Measurements from ENCODE around the gene GPT2.

Gene GPT2, protein sequence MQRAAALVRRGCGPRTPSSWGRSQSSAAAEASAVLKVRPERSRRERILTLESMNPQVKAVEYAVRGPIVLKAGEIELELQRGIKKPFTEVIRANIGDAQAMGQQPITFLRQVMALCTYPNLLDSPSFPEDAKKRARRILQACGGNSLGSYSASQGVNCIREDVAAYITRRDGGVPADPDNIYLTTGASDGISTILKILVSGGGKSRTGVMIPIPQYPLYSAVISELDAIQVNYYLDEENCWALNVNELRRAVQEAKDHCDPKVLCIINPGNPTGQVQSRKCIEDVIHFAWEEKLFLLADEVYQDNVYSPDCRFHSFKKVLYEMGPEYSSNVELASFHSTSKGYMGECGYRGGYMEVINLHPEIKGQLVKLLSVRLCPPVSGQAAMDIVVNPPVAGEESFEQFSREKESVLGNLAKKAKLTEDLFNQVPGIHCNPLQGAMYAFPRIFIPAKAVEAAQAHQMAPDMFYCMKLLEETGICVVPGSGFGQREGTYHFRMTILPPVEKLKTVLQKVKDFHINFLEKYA

DNA sequence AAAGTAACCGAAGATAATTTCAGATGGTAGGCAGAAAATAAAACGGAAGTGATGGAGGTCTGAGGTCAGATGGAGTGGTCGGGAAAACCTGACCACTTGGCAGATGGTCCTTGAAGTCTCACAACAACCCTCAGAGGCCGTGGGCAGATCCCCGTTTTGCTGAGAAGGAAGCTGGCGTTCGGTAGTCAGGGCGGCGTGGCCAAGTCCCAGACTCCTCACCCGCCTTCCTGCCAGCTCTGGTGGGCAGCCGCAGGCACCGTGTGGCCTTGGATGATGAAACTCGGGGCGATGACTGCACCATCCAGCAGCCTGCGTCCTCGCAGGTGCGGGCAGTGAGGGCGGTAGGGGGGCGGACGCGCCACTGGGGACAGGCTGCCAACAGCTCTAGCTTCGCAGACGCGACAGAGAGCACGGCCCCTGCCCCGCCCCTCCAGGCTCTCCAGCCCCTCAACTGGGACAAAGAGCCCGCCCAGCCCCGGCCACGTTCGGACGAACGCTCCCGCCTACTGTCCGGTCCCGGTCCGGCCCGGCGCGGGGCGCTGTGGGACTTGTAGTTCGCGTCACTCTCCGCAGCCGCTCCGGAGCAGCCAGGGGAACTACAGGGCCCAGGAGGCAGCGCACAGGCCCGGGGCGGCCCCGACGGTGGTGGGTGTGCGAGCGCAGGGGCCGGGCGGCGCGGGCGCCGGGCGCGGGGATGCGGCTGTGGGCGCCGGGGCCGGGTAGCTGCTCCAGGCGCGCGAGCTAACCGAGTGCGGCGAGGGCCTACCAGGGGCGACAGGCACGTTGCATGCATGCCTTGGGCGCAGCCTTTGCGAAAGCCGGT, at the start of gene GPT2:
Gene GPT2, plus strand, starts transcription at position 673 of the 823 bp plus-strand sequence. CDS start 354 bp downstream, outside the sequence.
- DNase-seq: peak; percentile 93 to 98 (median 96)

DNA sequence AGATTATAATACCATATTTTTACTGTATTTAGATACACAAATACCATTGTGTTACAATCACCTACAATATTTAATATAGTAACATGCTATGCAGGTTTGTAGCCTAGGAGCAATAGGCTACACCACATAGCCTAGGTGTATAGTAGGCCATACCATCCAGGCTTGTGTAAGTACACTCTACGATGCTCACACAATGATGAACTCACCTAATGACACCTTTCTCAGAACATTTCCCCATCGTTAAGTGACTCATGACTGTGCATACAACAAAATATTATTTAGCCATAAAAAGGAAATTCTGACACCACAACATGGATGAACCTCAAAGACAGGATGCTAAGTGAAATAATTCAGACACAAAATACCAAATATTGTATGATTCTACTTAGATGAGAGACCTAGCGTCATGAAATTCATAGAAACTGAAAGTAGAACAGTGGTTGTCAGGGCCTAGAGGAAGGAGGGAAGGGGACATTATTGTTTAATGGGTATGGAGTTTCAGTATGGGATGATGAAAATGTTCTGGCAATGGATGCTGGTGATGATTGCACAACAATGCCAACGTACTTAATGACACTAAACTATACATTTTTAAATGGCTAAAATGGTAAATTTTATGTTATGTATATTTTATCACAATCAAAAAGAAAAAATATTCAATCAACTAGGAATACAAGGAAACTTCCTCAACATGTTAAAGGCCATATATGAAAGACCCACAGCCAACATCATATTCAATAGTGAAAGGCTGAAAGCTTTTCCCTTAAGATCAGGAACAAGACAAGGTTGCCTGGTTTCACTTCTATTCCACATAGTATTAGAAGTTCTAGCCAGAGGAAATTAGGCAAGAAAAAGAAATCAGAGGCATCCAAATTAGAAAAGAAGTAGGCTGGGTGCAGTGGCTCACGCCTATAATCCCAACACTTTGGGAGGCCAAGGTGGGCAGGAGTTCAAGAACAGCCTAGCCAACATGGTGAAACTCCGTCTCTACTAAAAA, 47.3 kb upstream of the GPT2 start:
- peak; percentile 22 to 48 (median 39) for DNase-seq

DNA sequence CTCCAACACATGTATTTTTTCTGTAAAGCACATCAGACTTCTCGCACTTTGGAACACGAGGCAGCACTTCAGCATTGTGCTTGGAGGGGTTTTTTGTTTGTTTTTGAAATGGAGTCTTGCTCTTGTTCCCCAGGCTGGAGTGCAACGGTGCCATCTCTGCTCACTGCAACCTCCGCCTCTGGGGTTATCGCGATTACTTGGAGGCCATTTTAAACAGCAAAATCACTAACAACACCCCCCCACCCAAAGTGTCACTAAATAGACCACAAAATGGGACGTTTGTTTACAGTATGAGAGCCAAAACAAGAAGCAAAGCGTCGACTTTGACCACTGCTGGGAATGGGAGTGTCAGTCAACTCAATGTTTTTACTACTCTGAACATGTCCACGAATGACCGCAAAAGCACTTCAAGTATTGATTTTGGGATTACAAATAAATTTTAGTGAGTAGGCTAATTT, 44.1 kb upstream of the GPT2 start:
- DNase-seq: no peak

DNA sequence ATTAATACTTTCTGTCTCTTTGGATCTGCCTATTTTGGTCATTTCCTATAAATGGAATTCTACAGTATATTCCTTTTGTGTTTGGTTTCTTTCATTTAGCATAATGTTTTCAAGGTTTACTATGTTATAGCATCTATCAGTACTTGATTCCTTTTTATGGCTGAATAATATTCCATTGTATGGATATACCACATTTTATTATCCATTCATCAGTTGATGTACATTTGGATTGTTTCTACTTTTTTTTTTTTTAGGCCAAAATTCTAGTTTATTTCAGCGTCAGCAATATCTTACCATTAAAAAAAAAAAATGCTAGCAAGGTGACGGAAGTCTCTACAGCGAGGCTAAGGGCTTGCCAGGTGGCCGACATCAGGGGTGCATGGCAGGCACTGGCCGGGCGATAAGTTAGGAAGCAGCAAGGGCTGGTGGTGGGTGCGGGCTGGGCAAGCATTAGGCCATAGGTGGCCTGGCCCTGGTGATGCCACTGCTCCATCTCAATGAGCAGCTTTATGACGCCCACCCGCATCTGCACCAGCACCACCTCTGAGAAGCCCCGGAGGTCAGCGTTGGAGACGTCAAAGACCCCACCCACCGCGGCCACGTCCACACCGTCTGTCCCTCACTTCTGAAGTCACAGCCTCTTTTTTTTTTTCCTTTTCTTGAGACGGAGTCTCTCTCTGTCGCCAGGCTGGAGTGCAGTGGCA, 41.8 kb upstream of the GPT2 start:
- no peak for DNase-seq

DNA sequence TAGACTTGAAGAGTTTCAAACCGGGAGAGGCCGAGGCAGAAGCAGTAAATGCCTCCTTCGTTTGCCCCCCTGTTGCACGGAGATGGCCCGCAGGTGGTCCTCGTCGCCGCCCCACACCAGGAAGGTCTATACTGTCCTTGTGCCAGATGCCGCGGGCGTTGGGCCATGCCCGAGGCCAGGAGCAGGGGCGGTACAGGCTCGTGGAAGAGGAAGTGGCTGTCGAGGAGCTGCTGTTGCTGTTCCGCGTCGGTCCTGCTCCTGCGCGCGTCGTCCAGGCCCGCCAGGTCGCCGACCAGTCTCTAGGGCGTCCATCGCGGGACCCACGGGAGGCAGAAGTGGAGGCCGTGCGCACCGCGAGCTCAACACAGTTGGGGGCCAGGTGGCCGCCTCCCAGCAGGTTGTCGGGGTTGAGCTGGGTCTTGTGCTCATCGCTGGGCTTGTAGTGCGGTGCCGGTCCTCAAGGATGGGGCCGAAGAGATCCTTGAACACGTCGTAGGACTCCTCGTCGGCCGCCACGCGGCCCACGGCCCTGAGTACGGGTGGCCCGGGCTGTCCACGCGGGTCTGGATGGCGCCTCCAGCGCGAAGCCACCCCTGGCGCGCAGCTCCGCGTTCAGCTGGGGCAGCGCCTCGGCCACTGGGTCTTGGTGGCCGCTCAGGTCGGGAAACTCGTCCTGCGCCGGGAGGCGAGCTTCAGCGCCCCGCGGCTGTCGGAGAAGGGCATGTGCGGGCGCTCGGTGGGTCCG, 40.1 kb upstream of the GPT2 start:
- DNase-seq: peak in 2 of 3 donors; percentile 45 to 57

DNA sequence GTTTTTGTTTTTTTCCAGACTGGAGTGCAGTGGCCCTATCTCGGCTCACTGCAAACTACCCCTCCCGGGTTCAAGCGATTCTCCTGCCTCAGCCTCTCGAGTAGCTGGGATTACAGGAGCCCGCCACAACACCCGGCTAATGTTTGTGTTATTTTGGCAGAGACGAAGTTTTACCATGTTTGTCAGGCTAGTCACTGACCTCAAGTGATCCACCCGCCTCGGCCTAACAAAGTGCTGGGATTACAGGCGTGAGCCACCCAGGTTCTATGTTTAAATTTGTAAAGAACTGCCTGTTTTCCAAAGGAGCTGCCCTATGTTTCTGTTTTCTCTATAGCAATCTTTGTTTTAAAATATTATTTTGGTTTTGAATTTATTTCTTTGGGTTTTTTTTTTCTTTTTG, 39.4 kb upstream of the GPT2 start:
- no peak for DNase-seq

DNA sequence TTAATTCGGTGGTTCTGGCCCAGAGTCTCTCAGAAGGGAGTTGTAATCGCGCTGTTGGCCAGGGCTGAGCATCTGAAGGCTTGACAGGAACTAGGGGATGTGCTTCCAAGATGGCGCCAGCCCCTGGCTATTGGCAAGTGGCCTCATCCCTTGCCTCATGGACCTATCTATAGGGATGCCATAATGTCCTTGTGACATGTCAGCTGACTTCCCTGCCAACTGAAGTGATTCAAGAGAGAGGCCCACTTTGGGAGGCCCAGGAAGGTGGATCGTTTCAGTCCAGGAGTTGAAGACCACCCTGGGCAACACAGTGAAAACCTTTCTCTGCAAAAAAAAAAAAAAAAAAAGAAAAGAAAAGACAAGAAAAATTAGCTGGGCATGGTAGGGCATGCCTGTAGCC, 38.2 kb upstream of the GPT2 start:
- no peak for DNase-seq

DNA sequence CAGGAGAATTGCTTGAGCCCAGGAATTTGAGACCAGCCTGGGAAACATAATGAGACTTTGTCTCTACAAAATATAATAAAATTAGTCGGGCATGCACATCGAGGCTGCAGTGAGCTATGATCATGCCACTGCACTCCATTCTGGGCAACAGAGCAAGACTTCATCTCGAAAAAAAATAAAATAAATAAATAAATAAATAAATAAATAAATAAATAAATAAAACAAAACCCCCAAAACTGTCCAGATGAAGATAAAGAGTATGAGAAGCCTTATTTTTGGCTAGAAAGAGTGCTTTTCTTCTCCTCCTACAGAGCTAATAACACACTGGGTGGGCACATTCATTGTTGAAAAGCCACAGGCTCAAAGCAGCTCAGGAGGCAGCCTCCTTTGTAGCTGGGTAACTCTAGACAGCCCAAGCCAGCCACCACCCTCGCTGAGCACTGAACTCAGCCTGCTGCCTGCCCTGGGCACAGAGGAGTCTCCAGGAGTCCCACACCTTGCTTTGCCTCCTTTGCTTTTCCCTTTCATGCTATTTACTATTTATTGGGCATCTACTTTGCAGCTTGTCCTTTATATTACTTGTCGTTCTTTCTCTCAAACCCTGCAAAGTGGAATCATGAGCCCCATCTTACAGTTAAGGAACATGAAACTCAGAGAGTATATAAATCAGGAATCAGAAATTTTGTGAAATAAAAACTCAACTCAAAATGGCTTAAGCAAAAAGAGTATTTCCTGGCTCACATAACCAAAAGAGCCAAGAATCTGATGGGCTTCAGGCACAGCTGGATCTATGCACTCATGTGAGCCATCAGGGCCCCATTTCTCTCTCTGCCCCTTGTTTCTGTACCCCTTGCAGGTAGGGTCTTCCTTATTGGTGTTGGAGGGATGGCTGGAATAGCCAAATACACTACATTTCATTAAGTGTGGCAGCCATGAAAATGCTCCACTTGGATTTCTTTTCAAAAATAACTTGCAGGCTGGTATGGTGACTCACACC, 35.1 kb upstream of the GPT2 start:
- no peak for DNase-seq

DNA sequence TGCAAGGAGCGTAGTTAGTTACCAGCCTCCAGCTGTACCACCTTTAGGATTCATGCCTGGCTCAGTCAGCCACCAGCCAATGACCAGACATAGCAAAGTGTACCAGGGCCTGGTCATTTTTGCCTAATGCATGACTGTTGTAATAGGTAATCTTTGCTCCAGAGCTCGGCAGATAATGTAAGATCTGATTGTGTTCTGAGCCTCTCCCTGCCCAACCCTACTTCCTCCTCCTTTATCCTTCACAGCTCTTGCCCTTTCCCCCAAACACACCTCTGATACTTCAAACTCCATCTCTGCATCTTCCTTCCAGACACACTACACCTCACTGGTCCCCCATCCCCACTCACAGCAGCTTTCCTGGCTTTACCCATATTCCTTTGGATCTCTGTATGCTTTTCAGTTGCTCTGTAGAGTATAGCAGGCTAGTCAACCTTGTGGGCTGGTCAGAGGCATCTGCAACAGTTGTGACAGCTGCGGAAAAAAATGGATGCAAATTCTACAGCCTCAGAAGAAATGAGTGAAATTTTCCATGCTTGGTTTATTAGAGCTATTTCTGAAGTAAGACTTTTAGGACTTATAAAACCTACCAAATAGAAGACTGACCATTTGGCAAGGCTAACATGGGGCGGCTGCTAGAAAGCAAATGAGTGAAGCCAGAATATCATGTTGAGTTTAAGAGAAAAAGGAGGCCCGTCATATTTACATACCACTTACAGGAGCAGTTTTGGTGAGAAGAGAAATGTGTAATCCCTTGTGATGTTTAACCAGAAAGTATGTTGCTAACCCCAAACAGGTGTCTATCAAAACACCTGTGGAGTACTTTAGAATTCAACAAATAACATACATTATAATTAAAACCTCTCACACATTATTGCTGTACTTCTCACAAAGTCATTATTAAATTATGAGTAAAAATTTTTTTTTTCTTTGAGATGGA, 33.3 kb upstream of the GPT2 start:
- DNase-seq: no peak

DNA sequence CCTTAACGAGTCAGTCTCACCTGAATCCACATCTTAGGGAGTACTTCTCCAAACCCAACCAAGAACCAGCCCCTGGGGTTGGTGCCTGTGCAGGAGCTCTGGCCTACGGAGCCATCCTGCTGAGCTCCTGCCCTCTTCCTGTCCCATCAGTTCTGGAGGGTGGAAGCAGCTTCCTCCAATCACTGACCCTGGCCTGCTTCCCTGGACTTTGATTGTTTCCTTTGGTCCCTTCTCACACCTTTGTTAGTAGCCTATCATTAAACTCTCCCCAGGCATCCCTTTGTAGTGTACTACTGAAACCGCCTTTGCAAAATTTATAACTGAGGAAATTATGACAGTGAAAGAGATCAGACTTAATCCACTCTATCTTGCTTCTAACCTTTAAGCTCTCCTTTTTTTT, 32.0 kb upstream of the GPT2 start:
- DNase-seq: no peak

DNA sequence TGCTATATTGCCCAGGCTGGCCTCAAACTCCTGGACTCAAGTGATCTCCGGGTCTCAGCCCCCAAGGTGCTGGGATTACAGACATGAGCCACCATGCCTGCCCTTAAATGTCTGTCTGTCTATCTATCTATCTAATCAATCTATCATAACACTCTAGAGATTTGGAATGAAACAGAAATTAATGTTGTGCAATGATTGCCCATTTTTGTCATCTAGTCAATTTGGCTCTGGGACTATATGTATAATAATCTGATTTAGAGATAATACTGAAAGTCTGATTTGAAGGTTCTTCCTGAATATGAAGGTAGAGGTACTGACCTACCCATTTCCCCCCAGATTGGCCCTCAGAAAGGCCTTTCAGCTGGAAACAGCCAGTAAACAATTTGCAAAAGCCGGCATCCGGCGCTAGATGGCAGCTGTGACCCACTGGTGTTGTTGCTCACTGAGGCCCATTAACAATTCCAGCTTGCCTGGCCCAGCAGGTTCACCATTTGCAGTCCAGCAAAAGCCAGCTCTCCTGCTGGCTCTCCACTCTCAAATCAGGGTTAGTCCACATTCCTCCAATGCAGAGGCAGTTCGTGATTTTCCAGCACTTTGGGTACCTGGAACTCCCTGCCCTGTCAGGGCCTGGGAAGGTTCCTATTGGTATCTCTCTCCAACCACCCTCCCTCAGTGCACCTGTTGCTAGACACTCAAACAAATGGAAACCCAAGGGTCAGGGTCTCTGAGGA, 30.3 kb upstream of the GPT2 start:
- peak; percentile 75 to 84 (median 83) for DNase-seq

DNA sequence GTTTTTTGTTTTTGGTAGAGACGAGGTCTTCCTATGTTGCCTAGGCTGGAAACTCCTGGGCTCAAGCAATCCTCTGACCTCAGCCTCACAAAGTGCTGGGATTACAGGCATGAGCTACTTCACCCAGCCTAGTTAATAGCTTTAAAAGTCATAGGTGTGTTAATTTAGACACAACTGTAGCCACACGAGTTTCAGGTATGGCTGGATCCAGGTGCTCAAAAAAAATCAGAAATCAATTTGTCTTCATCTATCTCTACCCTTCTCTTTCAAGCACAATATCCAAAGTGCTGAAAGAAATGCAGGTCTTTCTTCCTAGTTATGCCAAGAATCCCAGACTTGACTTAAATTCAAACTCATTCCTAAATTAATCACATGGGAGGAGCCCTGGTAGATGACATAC, 29.3 kb upstream of the GPT2 start:
- DNase-seq: no peak

DNA sequence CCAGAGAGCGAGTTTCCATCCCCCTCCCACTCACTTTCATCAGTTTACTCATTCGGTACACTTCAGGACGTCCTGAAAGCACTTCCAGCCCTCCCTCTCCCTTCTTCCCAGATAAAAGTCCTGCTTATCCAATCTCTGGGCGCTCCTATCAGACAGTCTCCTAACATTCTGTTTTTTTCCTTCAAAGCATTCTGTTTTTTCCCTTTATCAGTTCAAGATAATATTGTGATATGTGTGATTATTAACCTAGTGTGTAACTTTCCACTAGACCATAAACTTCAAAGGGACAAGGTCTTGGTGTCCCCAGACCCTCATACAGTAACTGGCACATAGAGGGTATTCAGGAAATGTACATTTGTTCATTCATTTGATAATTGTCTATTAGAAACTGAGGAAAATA, 28.8 kb upstream of the GPT2 start:
- no peak for DNase-seq

DNA sequence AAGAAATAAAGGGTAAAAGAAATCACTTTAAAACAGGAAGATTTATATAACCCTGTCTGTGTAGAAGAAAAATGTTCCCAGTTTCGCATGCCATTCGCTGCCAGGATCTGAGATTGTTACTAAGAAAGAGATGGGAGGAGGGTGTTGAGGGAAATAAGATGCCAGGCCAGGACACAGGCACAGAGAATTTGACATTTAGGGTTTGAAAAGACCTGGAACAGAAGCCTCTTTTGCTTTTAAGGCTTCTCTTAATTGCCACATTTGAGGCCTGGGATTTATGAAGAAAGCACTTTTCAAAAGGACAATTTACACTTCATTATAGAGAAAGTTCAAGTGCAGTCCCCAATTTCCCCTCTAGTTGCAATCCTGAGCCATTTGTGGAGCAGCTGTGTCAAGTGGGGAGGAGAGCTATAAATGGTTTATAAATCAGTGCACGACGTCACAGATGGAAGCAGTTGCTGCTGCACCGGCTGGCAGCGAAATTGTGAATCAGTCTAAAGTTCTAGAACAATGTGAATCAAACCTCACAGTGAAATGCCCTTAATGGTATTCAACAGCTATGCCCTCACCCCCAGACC, 26.7 kb upstream of the GPT2 start:
- DNase-seq: peak; percentile 33 to 49 (median 48)

DNA sequence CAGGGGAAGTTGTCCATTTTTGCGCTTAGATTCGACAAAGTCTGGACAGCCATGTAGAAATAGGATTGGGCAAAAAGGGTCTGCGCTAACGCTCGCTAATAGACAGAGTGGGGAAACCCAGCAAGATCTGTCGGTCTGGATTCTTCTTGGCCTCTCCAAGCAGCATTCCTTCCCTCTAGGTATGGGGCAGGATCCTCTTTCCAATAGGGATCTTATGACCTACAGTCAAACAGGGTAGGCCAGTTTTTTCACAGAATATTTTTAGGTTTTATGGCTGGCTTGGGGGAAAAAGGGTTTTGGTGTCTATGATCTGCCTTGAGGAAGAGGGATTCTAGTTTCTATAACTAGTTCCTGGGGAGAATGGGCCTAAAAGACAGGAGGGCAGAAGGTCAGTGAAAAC, 26.0 kb upstream of the GPT2 start:
- no peak for DNase-seq

DNA sequence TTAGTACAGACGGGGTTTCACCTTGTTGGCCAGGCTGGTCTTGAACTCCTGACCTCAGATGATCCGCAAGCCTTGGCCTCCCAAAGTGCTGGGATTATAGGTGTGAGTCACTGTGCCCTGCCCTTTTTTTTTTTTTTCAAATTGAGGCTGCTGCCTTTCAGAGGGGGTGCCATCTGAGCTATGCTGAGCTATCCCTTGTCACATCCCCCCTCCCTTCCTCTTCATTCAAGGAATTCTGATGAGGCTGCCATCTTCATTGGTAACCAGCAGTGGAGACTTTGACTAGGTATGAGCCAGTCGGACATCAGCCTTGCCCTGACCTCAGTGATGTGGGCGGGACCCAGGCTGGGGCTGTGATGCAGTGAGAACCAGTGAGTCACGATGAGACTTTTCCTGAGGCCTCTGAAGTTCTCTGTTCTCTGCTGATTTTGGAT, 24.4 kb upstream of the GPT2 start:
- DNase-seq: peak; percentile 87 to 91 (median 88)
